Muscle layer of colon (tissue), 2 donors: ENCODE measurements around the gene C2CD3.

Experiments used
- H3K27ac ChIP-seq: one replicate; pipeline ENCODE4 v1.7.0; 2013; ENCODE audit warnings: low read depth, mild to moderate bottlenecking, low read length, moderate library complexity
- H3K27me3 ChIP-seq, 2 donors: one replicate each; pipeline ENCODE4 v1.7.0; 2013; ENCODE audit warnings: low read length in 2 of 2, mild to moderate bottlenecking in 2 of 2; ENCODE audit not compliant: insufficient read depth in 2 of 2, control insufficient read depth in 1 of 2
- H3K36me3 ChIP-seq: one replicate; pipeline ENCODE4 v1.7.0; 2013; ENCODE audit warnings: mild to moderate bottlenecking, low read length; ENCODE audit not compliant: insufficient read depth
- H3K4me1 ChIP-seq: one replicate; pipeline ENCODE4 v1.7.0; 2013; ENCODE audit warnings: mild to moderate bottlenecking, low read length; ENCODE audit not compliant: insufficient read depth
- H3K4me3 ChIP-seq, 2 donors: one replicate each; pipeline ENCODE4 v1.7.0; 2013; ENCODE audit warnings: low read length in 2 of 2, low read depth in 1 of 2, mild to moderate bottlenecking in 1 of 2, moderate library complexity in 1 of 2
- H3K9ac ChIP-seq: one replicate; pipeline ENCODE4 v1.7.0; 2013; ENCODE audit warnings: low read length
- H3K9me3 ChIP-seq: one replicate; pipeline ENCODE4 v1.7.0; 2013; ENCODE audit warnings: mild to moderate bottlenecking, low read length
- donor health status: abdominal sarcoma.
- donor health status: Adenocarcinoma of cecum.

C2CD3 gene

DNA sequence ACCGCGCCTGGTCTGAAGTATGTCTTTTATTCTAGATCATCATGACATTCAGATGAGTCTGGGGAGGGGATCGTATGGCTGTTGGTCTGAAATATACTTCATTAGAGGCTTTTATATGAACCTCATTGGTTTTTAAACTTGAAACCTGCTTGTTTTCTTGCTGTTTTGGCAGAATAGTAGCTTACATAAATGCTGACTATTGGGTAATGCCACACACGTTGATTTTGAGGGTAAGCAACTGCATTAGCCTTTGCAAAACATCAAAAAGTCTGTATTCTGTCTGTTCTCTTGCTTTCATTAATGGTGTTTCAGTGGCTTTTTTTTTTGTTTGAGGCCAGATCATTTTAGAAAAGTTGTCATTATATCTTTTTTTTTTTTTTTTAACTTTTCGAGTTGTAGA lies 14.5 kb upstream of the C2CD3 start:
- Histone ChIP-seq H3K9me3 (no peaks in the 10 kb centered on the region), H3K27ac (no peak overlapping the region), H3K36me3 (no peaks in the 10 kb centered on the region)

GRCh38 chr11:74182635-74183034 lies 11.8 kb upstream of the C2CD3 start:
- Histone ChIP-seq H3K9me3 (no peaks in the 10 kb centered on the region), H3K36me3 (no peaks in the 10 kb centered on the region), H3K27me3 (no peaks in the 10 kb centered on the region), H3K4me1 (peaks cover 8% of the 10 kb centered on the region), H3K9ac (no peak overlapping the region), H3K27ac (no peak overlapping the region), H3K4me3 (no peak overlapping the region)

More for the DNA sequence above, 14.5 kb upstream of the C2CD3 start:
- no peaks in the 10 kb centered on the region for H3K4me1 ChIP-seq
- H3K27me3 ChIP-seq, result no peaks in the 10 kb centered on the region
- no peak overlapping the region for H3K9ac ChIP-seq
- H3K4me3 ChIP-seq, result no peak overlapping the region

GRCh38 chr11:74179234-74180052 lies 8.6 kb upstream of the C2CD3 start:
- H3K4me1 ChIP-seq, result peaks cover 8% of the 10 kb centered on the region
- H3K36me3 ChIP-seq, result no peaks in the 10 kb centered on the region
- no peaks in the 10 kb centered on the region for H3K9me3 ChIP-seq
- no peak overlapping the region for H3K9ac ChIP-seq
- no peak overlapping the region for H3K4me3 ChIP-seq
- H3K27ac ChIP-seq, result no peak overlapping the region
- no peaks in the 10 kb centered on the region for H3K27me3 ChIP-seq

GRCh38 chr11:74175920-74176319 lies 5.1 kb upstream of the C2CD3 start:
- Histone ChIP-seq H3K36me3 (no peaks in the 10 kb centered on the region), H3K4me1 (peaks cover 23% of the 10 kb centered on the region), H3K9ac (no peak overlapping the region), H3K4me3 (no peak overlapping the region), H3K27me3 (no peaks in the 10 kb centered on the region), H3K27ac (no peak overlapping the region), H3K9me3 (no peaks in the 10 kb centered on the region)

DNA sequence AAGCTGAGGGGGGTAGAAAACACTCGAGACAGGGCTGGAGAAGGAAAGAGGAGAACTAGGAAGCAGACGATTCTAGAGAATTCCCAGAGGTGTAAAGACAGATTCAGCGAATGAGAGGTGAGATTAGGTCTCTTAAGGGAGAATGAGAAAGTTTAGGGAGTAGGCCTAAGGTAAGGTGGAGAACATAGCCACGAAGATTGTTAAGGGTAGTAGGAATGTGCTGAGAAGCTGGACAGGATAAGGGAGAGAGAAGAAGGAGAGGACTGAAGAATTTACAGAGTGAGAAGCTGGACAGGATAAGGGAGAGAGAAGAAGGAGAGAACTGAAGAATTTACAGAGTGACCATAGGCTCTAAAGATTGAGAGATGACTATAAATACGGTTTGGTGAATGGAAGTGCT lies 1.2 kb upstream of the C2CD3 start:
- H3K4me1 ChIP-seq, result peaks cover 32% of the 10 kb centered on the region
- H3K9me3 ChIP-seq, result no peaks in the 10 kb centered on the region
- H3K27ac ChIP-seq, result peak overlapping the region; percentile 83
- H3K36me3 ChIP-seq, result no peaks in the 10 kb centered on the region
- no peaks in the 10 kb centered on the region for H3K27me3 ChIP-seq
- H3K4me3 ChIP-seq, result peak overlapping the region; percentile 71 to 87
- H3K9ac ChIP-seq, result peak overlapping the region; percentile 91

DNA sequence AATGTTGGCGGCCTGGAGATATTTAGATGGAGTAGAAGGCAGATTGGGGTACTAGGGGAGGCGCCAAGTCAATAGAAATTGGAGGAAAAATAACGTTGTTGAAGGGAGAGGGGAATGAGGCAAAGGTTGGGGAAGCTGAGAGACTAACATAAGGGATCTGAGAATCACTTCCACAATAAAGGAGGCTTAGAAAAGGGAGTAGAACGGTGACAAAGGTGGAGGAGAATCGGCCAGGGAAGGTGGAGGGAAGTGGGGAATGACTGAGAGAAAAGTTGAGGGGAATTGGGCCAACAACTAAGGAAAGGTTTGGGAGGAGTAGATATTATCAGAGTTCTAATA lies 797 bp upstream of the C2CD3 start:
- no peaks in the 10 kb centered on the region for H3K9me3 ChIP-seq
- H3K27ac ChIP-seq, result peak overlapping the region; percentile 83
- H3K4me3 ChIP-seq, result peak overlapping the region; percentile 71 to 87
- peaks cover 32% of the 10 kb centered on the region for H3K4me1 ChIP-seq
- no peaks in the 10 kb centered on the region for H3K27me3 ChIP-seq
- H3K36me3 ChIP-seq, result no peaks in the 10 kb centered on the region
- H3K9ac ChIP-seq, result peak overlapping the region; percentile 91

DNA sequence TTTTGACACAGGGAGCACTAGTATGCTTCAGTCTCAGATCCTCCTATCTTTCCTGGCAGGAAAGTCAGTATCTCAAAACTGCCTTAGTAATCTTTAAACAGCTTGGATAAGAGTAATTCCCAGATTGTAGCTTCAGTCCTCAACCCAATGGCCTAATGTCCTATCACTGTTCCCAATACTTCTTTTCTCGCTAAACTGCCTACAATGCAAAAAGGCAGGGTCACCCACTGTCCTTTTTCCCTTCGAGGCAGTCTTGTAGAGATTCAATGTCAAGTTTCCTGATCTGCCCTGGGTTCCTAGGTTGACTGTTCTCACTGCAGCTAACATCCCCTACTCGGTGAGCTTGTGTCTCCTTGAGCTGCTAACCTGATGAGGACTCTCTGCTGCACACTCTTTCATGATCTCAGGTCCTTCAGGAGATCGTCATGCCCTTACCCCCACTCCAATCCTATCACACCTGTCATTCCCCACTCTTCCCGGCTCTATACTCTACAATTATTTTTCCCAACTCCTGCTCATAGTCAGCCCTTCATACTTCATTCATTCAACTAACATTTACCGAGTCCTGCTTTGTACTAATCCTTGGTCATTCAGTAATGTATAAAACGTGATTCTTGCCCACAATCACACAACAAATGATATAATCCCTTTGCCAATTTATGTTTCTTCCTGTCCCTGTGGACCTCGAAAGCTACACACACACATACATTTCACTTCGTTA lies 904 bp downstream of the C2CD3 start:
- Histone ChIP-seq H3K9ac (peak overlapping the region; percentile 77), H3K4me1 (peaks cover 32% of the 10 kb centered on the region), H3K27ac (peak overlapping the region; percentile 94), H3K27me3 (no peaks in the 10 kb centered on the region), H3K4me3 (peak overlapping the region; percentile 34 to 87), H3K36me3 (no peaks in the 10 kb centered on the region), H3K9me3 (no peaks in the 10 kb centered on the region)

GRCh38 chr11:74168838-74169237 lies 2.0 kb downstream of the C2CD3 start:
- Histone ChIP-seq H3K27ac (no peak overlapping the region), H3K9me3 (no peaks in the 10 kb centered on the region)

DNA sequence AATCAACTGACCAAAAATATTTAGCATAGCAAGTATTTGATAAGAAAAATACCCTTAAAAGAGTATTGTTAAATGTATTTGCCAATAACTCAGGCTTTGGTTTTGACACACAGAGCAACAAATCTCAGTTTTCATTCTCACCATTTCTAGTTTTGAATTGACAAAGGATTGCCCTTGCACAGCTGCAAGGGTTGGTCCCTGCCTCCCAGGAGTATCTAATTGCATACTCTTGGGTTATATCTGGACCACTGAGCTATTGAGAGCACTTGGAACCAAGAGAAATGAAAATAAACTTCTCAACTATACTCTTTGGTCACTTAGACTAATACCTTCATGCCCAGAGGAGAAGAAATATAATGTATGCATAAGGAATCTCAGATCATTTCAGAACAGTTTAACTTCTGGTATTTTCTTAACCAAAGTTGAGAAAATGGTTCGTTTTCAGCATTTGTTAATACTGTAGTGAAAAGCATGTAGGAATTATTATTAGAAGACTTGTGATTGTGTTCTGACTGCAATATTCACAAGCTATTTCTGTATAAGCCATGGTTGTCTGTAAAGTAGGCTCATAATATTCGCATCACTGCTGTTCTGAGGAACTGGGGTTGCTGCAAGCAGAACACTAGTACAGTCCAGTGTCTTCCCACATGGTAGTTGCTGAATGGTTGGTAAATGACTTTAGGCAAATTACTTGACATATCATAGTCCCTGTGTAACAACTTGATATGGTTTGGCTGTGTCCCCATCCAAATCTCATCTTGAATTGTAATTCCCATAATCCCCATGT lies 7.9 kb downstream of the C2CD3 start:
- Histone ChIP-seq H3K9me3 (no peaks in the 10 kb centered on the region), H3K27me3 (no peaks in the 10 kb centered on the region), H3K4me3 (no peak overlapping the region), H3K27ac (no peak overlapping the region), H3K9ac (no peak overlapping the region), H3K36me3 (no peaks in the 10 kb centered on the region), H3K4me1 (no peaks in the 10 kb centered on the region)

More at GRCh38 chr11:74168838-74169237, 2.0 kb downstream of the C2CD3 start:
- Histone ChIP-seq H3K36me3 (no peaks in the 10 kb centered on the region), H3K4me1 (peaks cover 32% of the 10 kb centered on the region), H3K9ac (no peak overlapping the region), H3K27me3 (no peaks in the 10 kb centered on the region), H3K4me3 (no peak overlapping the region)

- Histone ChIP-seq H3K4me1 (no peaks in the 10 kb centered on the region), H3K9me3 (no peaks in the 10 kb centered on the region), H3K36me3 (no peaks in the 10 kb centered on the region), H3K4me3 (no peak overlapping the region), H3K27ac (no peak overlapping the region), H3K9ac (no peak overlapping the region), H3K27me3 (no peaks in the 10 kb centered on the region)
Observed at GRCh38 chr11:74159642-74160041, 11.2 kb downstream of the C2CD3 start.

DNA sequence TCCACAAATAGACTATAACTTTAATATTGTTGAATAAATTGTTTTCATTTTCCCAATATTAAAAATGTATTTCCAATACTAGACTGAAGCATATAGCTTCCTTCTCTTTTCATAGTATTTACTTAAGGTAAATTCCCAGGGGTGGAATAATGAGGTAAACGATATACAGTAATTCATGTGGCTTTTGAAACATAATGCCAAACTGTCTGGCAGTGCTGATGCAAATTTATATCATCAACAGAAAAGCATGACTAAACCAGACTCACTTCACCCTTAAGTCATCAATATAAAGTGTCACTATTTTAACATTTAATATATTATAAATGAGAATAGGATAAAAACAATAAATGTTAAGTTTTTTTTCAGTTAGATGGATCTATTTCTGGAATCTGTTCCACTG lies 13.6 kb downstream of the C2CD3 start:
- no peak overlapping the region for H3K27ac ChIP-seq
- H3K9ac ChIP-seq, result no peak overlapping the region
- no peaks in the 10 kb centered on the region for H3K27me3 ChIP-seq
- H3K36me3 ChIP-seq, result no peaks in the 10 kb centered on the region
- H3K4me1 ChIP-seq, result no peaks in the 10 kb centered on the region
- no peak overlapping the region for H3K4me3 ChIP-seq
- H3K9me3 ChIP-seq, result no peaks in the 10 kb centered on the region
